OCI-M1 (cell line): ENCODE results near the gene EPAS1.
"Not testable (repeated sequence)": the region's sequence is repeated elsewhere in the genome, so short reads cannot be mapped to it uniquely, and the experiment has no call there.

Source experiments
- DNase-seq: peaks from one replicate; lab custom pipeline; 2025; lab: John Stamatoyannopoulos, UW

Gene EPAS1

GRCh38 chr2:46383784-46384456, 86.7 kb downstream of the EPAS1 start:
- no peak for DNase-seq

GRCh38 chr2:46384457-46384815, 87.2 kb downstream of the EPAS1 start:
- DNase-seq, result no peak

GRCh38 chr2:46385786-46386577, 88.8 kb downstream of the EPAS1 start:
- DNase-seq, result peak; percentile 12

- no peak for DNase-seq
Measured at GRCh38 chr2:46386763-46387162, 89.6 kb downstream of the EPAS1 start.

- DNase-seq, result no peak
Measured at GRCh38 chr2:46387292-46387691, 90.1 kb downstream of the EPAS1 start.

- DNase-seq, result no peak
Measured at GRCh38 chr2:46387886-46388515, 90.8 kb downstream of the EPAS1 start.

- no peak for DNase-seq
Measured at GRCh38 chr2:46388881-46389280, 91.7 kb downstream of the EPAS1 start.

- no peak for DNase-seq
Measured at GRCh38 chr2:46389417-46389916, 92.3 kb downstream of the EPAS1 start.

GRCh38 chr2:46390036-46390435, 92.8 kb downstream of the EPAS1 start:
- DNase-seq, result no peak

GRCh38 chr2:46390901-46391395, 93.7 kb downstream of the EPAS1 start:
- DNase-seq, result no peak

GRCh38 chr2:46392561-46393346, 95.5 kb downstream of the EPAS1 start:
- DNase-seq, result no peak

- no peak for DNase-seq
Measured at GRCh38 chr2:46393347-46393820, 96.2 kb downstream of the EPAS1 start.

GRCh38 chr2:46393865-46394264, 96.7 kb downstream of the EPAS1 start:
- no peak for DNase-seq

GRCh38 chr2:46394649-46395510, 97.7 kb downstream of the EPAS1 start:
- DNase-seq, result no peak

- not testable (repeated sequence) for DNase-seq
Measured at GRCh38 chr2:46395730-46396129, 98.5 kb downstream of the EPAS1 start.

GRCh38 chr2:46400016-46400415, 102.8 kb downstream of the EPAS1 start:
- no peak for DNase-seq

GRCh38 chr2:46402874-46403273, 105.7 kb downstream of the EPAS1 start:
- no peak for DNase-seq

GRCh38 chr2:46404181-46404759, 107.1 kb downstream of the EPAS1 start:
- DNase-seq, result no peak

- DNase-seq, result no peak
Measured at GRCh38 chr2:46407852-46408455, 110.7 kb downstream of the EPAS1 start.

- DNase-seq, result no peak
Measured at GRCh38 chr2:46409756-46410155, 112.5 kb downstream of the EPAS1 start.
